Activated CD8-positive, alpha-beta memory T cell treated with anti-CD3 and anti-CD28 coated beads, Interleukin-2, amount 50 U/mL, for 4 hours (primary cell): ENCODE data around the gene ZNF212.

ENCODE experiments used
- DNase-seq: peaks from one replicate; pipeline ENCODE4 v3.0.0-alpha.2; 2020

Gene ZNF212

GRCh38 chr7:149239345-149240143 lies at the start of gene ZNF212:
ZNF212 (plus strand) TSS chr7:149239651; CDS start chr7:149239779, 128 bp downstream.
- peak; percentile 88 for DNase-seq

DNA sequence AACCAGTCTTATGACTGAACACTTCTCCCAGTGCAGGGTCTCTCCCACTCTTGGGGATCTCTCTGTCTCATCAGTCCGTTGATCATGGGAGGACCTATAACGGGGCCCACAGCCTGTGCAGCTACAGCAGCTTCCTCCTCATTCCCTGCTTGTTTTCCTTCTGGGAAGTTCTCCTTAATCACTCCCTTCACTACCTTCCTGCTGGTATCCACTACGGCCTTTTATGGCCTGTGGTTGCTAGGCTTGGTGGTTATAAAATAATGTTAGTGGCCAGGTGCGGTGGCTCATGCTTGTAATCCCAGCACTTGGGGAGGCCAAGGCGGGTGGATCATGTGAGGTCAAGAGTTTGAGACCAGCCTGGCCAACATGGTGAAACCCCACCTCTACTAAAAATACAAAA lies 47.6 kb upstream of the ZNF212 start:
- no peak for DNase-seq

- no peak for DNase-seq
Measured at GRCh38 chr7:149194799-149195179, 44.7 kb upstream of the ZNF212 start.

DNA sequence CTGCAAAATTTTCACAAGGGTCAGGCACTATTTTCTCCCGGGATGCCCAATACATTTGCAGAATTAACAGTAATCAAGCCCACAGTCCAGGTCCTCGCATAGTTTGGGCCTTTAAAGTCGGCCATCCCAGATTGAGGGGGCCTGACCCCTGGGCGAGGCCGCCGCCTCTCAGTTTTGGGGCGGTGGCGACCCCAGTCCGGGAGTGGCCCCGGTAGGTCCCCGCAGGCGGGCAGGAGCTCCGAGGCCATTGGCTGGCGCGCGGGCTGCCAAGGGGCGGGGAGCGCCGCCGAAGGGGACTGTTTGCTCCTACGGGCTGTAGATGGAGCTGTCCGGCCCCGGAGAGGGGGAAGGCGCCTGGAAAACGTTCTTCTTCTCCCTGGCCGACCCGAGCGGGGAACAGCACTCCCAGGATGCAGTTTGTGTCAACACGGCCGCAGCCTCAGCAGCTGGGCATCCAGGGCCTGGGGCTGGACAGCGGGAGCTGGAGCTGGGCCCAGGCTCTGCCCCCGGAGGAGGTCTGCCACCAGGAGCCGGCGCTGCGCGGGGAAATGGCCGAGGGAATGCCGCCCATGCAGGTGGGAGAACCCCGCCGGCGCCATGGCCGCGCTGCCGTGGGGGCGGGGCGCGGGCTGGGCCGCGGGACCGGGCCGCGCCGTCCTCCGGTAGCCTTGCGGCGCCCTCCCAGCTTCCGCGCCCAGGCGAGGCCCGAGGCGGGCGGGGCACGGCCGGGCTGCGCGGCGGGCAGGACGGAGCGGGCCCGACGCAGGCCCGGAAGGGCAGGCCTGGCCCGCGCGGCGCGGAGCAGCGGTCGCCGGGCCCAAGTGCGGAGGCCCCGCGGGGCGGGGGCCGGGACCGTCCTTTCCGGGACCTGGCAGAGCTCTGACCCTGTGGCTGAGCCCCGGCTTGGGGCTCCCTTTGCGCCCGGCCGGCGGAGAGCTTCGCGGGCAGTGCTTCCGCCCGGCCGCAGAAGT lies 44.0 kb upstream of the ZNF212 start, which contains the start of gene ZNF282:
Gene ZNF282, plus strand, starts transcription at position 367 of the 971 bp plus-strand sequence. Its CDS starts 44 bp downstream, at position 411.
- peak; percentile 68 for DNase-seq

DNA sequence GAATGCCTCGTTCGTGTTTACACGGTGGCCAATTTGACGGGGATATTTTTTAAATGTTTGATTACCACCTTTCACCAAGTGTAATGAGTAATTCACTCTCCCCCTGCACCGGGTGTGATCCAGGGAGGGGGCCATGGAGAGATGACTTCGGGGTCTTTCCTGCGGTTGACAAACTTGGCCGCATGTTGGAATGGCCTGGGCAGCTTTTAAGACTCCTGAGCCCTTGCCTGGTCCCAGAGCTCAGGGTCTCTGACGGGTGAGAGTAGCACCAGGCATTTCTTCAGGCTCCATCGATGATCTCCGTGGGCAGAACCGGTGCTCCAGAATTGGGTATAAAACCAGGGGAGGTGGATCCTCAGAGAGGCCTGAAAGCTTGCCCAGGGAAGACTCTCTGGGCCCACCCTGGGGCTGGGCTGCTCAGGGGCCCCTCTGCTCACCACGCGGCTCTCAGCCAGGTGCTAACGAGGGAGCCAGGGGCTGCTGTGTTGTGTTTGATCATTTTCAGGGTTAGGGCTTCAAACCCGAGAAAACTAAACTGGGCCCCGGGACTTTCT lies 43.2 kb upstream of the ZNF212 start:
- no peak for DNase-seq

DNA sequence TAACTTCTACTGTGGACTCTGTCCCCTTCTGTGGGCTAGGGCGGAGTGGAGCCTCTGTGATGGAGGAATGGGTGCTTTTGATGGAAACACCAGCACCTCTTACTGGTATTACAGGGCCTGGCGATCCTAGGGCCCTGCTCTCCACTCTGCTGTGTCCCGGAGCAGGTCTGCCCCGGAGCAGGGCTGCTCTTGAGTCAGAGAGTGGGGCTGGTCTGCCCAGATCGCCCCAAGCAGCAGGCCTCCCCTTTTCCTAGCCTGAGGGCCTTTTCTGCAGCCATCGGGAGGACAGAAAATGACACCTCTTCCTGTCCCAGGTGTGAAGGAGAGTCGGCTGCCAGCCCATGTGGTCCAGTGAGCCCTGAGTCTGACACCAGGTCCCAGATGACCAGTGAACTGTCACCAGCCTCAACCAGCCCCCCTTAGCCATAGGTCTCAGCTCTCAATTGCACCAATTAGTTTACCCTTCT lies 42.7 kb upstream of the ZNF212 start:
- no peak for DNase-seq

DNA sequence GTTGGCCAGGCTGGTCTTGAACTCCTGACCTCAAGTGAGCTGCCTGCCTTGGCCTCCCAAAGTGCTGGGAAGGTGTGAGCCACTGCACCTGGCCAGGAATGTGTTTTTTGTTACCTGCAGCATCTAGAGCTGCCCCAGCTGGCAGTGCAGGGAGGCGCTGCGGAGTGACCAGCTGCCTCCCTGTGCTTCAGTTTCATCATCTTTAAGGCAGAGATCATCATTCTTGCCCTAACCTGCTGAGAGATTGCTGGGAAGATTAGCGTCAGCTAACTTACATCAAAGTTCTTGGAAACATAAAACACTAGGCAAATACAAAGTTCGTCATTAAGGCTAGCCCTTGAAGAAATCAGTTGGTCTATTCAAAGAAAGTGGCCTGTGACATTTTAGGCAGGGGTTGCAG lies 41.8 kb upstream of the ZNF212 start:
- DNase-seq, result no peak

- DNase-seq, result no peak
Measured at GRCh38 chr7:149198161-149198816, 41.2 kb upstream of the ZNF212 start.

DNA sequence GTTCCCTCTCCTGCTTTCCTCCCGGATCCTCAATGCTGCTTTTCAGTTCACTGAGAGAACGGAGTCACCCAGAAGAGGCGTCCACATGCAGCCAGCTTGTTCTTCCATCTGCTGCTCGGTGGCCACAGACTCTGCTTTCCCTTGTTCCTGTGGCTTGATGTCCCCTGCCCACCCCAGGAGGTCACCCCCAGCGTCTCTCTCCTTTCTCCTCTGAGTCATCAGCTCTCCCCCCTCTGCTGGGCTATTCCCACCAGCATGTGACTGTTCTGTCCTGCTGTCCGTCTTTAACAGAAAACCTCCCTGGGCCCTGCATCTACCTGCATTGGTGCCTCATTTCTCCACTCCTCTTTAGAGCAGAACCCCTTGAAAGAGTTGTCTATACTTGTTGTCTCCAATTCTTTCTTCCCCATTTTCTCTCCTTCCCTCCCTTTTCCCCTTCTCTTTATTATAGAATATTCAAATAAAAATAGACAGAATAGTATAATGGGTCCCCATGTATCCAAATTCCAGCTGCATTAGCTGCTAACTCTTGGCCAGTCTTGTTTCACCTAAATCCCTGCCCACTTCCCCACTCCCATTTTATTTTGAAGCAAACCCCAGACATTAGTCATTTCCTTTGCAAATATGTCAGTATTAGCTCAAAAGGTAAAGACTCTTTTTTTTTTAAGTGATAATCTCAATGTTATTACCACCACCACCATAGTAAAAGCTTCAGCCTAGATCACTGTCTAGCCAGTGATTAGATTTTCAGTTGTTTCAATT lies 40.0 kb upstream of the ZNF212 start:
- DNase-seq, result no peak

GRCh38 chr7:149202831-149203231 lies 36.6 kb upstream of the ZNF212 start:
- no peak for DNase-seq

DNA sequence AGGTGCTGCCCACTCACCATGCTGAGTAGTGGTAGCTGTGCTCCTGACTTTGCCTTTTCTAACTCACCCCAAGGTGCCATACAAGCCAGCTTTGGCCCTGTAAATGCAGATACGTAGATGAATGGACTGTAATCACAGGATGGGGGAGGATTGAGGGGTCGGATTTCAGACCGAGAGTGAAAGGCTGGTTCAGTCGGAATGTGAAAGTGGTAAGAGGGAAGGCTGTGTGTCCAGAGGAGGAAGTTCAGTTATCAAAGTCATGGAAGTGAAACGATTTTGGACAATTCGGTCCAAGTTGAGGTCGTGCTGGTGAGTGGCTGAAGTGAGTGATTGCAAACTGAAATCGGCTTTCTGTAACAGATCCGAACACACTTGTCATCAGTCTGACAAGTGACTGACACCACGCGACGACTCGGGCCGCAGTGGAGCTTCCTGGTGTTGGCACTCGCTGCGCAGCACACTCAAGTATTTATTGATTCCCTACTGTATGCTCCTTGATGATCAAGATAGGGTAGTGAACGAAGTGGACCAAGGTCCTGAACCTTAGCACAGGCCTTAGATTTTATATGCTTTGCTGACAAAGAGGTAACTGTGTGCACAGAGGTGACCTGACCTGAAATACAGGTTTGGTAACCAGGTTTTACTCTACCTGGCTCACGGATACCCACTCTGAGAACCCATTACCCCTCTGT lies 33.6 kb upstream of the ZNF212 start:
- DNase-seq, result no peak

GRCh38 chr7:149207324-149208035 lies 32.0 kb upstream of the ZNF212 start:
- no peak for DNase-seq

DNA sequence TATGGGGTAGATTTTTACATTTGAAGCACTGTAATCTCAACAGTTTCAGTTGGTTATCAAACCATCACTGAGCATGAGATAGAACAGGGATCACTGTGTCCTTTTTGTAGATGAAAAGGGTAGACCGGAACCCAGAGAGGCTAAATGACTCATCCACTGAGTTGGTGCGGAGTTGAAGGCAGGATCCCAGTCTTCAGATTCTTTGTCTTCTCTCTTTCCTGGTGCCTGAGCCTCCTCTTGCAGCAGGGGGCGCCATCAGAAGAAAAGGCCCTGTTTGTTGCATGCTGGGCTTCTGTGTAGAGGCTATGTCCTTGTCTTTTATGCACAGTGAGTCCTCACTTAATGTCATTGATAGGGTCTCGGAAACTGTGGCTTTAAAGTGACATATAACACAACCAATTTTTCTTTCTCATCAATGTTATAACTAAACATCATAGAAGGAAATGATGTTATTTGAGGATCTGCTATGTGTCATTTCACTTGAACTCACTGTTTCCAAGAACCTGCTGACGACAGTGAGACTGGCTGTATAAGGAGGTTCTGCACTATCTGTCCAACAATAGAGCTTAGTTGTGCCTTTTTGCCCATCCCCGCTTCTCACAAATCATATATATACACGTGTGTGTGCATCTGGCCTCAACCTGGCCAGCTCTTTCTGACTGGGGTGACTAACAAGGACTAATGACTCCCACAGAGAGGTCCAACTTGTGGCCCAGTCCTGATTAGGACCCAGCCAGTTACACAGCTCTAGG lies 29.8 kb upstream of the ZNF212 start:
- peak; percentile 67 for DNase-seq

- no peak for DNase-seq
Measured at GRCh38 chr7:149210551-149210950, 28.9 kb upstream of the ZNF212 start.

DNA sequence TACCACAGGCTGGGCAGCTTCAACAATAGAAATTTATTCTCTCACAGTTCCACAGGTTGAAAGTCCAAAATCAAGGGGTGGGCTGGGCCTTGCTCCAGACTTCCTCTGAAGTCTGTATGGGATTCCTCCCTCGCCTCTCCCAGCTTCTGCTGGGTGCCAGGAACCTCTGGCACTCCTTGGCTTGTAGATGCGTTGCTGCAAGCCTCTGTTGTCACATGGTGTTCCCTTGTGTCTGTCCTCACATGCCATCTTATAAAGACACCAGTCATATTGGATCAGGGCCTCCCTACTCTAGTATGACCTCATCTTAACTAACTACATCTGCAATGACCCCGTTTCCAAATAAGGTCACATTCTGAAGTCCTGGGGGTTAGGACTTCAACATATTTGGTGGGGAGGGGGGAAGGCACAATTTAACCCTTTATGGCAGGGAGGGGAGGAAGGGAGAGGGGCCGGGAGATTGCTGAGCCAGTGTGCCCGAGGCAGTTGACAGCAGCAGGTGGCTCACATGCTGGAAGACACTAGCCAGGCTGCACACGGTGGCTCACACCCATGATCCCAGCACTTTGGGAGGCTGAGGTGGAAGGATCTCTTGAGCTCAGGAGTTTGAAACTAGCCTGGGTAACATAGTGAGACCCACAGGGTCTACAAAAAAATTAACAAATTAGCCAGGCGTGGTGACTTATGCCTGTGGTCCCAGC lies 25.3 kb upstream of the ZNF212 start:
- no peak for DNase-seq

DNA sequence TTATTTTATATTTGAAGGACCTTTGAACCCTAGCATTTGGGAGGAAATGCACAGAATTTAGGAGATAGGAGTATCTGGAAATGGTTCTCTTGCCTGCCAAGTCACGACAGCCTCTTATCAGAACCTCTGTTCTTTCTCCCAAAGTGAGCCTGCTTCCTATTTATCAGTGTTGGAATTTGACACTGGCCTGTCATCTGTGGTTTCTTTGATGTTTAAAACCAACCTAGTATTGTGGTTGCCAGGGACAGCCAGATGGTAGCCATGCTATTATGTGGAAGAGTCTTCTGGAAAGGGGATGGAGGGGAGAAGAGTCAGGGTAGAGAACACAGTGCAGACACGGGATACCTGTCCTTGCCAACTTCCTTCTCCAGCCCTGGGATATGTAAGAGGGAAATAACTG lies 23.0 kb upstream of the ZNF212 start:
- no peak for DNase-seq

DNA sequence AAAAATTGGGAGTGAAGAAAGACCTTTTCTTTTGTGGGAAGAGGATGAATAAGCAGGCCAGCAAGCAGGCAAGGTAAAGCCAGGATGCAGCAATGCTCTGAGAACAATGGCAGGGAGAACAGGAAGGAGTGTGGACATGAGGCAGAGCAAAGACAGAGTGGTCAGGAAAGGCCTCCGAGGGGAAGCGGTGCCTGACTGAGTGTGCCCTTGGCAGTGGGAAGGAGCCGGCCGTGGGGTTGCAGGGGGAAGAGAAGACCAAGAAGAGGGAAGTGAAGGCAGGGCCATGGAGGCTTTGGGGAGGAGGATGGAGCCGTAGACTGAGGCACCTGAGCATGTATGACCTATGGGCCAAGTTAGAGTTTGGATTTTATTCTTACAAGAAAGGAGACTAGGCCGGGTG lies 21.9 kb upstream of the ZNF212 start:
- no peak for DNase-seq

DNA sequence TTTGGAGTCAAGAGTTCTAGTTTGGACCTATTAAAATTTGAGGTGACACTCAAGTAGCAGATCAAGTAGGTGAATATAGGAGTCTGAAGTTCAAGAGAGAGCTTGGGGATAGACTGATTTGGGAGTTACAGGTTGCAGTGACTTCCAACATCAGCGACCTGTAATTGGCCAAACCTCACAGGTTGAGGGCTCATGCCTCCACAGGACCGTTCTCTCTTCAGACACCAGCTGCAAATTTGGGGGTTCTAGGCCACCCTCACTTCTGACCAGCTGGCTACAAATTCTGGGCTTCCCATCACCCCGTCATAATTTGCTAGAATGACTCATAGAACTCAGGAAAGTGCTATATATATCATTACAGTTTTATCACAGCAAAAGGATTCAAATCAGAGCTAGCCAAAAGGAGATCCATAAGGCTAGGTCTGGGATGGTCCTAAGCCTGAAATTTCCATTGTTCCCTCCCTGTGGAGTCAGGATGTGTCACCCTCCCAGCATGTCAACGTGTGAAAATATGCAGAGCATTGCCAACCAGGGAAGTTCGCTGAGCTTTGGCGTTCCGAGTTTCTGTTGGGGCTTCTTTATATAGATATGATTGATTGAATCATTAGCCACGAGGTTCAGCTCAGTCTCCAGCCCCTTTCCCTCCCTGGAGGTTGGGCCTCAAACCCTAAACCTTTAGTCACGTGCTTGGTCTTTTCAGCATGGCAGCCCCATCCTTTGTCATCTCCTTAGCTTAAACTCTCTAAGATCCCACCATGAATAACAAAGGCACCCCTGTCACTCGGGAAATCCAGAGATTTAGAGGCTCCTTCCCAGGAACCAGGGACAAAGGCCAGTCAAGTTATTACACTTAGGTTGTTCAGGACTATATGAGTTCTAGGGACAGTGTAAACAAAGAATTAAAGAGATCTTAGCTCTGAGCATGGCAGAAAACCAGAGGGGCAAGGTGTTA lies 20.7 kb upstream of the ZNF212 start:
- DNase-seq, result no peak
